NCI-H2081 treated with DMSO at 0.1 percent for 48 hours (cell line): ENCODE measurements around the gene WDTC1.

Experiments
- DNase-seq: peaks from one replicate; lab custom pipeline; 2025; lab: John Stamatoyannopoulos, UW

Gene WDTC1

GRCh38 chr1:27335506-27336422 is 101.3 kb downstream of the WDTC1 start:
- DNase-seq = no peak

DNA sequence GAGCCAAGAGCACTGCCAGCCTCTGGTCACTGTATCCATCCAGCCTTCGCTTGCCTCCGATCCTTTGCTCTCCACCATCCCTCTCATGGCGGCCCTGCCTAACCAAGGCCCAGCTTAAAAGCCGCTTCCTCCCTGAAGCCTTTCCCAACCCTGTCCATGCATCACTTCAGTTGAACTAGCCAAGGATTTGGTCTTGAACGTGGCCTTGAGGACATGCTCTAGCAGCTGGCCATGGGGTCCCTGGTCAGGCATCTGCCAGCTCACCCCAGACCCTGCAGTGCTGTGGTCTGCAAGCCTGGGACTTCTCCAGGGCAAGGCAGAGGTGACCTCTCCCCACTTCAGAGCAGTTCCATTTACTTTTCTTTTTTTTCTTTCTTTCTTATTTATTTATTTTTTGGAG is 102.3 kb downstream of the WDTC1 start:
- no peak for DNase-seq

DNA sequence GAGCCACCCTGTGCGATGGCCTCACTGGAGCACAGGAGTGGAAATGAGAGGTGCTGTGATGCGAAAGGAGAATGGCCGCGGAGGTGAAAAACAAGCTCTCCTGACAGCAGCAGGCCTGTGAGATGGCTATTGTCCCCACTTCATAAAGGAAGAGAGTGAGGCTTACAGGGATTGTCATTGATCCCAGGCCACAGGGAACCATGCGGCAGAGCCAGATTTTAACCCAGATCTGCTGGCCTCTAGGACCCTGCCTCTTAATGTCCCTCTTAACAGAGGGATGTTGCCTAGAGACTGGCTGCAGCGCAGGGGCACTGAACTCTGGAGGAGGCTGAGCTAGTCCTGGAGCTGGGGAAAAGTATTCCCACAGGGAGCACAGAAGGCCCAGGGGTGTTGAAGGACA is 104.3 kb downstream of the WDTC1 start:
- no peak for DNase-seq

- no peak for DNase-seq
Measured at GRCh38 chr1:27339213-27339612, 104.8 kb downstream of the WDTC1 start.

DNA sequence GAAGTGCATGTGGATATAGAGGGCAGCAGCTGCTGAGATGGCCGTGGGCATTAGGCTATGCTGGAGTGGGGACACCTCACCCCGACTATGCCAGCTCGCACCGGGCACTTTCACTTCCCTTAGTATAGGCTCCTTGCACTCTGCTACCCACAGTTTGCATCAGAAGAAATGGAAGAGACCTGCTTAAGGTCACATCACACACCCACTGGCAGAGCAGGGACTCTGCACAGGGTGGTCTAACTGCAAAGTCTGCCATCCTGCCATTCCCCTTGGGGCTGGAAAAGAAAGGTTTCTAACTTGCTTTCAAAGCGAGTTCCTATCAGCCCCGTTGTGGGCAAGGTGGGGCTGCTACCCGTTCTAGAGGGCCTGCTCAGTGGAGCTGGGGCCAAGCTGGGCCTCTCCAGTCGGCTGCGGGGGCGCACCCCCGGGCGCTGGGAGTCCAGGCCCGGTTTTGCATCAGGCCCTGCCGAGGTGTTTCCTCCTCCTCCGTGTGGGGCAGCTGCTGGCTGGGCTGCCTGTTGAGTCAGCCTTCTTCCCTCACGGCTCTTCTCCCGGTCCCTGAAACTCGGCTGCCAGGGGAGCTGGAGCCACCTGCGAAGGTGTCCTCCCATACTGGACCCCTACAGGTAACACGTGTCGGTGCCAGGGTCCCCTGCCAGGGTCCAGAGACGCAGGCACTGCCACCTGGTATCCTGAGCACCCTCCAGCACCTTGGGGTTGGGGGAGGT is 107.3 kb downstream of the WDTC1 start, which contains the start of gene SYTL1:
Gene SYTL1, plus strand, starts transcription at position 498 of the 728 bp plus-strand sequence. CDS start 3,313 bp downstream, outside the sequence.
- DNase-seq = no peak

DNA sequence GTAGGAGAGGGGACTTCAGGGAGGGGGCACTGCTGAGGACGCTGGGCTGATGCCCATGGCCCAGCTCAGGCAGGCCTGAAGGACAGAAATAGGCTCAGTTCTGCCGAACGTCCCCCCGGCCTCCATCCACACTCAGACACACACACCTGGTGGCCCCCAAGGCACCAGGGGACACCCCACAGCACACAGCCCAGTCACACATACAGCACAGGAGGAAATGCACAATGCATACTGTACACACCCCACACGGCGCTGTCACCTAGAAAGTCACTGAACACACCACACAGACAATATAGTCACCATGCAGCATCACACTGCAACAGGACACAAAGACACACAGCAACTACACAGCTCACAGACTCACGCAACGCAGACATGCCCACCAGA is 108.0 kb downstream of the WDTC1 start:
- DNase-seq = no peak

DNA sequence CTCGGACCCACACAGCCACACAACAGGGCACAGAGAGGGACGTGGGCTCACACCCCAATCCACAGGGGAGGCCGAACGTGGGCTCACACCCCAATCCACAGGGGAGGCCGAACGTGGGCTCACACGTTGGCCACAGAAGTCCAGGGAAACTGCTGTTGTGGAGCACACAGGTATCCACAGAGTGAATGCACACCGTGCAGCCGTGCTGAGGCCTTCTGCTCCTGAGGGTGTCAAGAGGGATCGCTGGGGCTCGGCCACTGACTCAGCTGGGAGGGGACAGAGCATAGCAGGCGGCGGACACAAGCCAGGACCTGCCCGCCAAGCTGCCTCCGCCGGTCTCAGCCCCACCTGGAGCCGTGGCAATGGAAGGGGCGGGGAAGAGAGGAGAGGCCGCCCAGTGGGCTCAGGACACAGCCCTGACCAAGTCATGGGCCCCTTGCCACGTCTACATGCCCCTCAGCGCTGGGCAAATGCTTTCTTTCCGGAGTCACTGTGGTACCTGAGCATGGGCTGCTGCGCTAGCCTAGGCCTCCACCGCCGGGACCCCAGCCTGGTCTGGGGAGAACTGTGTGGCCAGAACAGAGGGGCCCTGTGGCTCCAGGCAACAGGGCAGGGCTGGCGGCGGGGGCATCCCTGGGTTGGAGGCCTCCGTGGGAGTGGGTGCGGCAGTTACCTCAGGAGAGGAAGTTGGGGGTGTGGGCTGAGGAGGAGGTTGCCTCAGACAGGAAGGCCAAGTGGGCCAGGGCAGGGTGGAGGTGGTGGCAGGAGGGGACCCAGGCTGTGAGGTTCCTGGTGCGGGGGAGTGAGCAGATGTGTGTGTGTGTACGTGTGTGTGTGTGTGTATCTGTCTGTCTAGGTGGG is 108.6 kb downstream of the WDTC1 start:
- no peak for DNase-seq

GRCh38 chr1:27343639-27344025 is 109.2 kb downstream of the WDTC1 start:
- no peak for DNase-seq

GRCh38 chr1:27345272-27345671 is 110.8 kb downstream of the WDTC1 start:
- DNase-seq = no peak

- DNase-seq = no peak
Measured at GRCh38 chr1:27346357-27346756, 111.9 kb downstream of the WDTC1 start.

GRCh38 chr1:27346991-27347624 is 112.7 kb downstream of the WDTC1 start:
- DNase-seq = no peak

DNA sequence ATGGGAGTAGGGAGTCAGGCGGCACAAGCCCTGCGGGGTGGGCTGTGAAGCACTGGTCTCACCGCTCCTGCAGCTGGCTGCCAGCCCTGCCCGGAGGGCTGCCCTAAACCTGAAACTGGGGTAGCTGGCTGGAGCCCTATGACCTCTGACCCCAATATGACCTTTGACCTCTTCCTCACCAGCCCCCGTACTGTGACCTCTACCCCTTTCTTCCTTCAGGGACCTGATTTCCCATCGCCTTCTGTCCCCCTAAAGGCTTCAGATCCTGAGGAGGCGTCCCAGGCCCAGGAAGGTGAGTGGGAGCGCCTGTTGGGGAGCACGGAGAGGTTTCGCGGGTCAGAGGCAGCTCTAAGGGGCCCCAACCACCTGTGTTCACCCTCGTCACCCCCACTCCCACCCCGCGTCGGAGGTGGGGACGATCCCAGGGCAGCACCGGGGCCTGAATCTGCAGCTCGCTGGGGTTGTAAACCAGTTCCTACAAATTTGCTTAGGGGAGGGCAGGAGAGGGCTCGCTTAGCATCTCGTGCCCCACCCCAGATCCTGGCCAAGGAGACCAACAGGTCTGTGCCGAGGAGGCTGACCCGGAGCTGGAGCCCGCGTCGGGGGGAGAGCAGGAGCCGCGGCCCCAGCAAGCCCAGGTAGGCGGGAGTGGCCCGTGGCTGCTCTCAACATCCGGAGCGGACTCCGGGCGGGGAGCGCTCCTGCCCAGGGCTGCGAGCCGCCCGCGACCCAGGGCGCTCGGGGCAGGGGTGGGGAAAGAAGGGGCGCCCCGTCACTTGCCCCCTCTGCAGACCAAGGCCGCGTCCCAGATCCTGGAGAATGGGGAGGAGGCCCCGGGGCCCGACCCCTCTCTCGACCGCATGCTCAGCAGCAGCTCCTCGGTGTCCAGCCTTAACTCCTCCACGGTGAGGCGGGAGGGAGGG is 114.7 kb downstream of the WDTC1 start:
- no peak for DNase-seq

GRCh38 chr1:27349784-27350662 is 115.6 kb downstream of the WDTC1 start:
- DNase-seq = no peak

DNA sequence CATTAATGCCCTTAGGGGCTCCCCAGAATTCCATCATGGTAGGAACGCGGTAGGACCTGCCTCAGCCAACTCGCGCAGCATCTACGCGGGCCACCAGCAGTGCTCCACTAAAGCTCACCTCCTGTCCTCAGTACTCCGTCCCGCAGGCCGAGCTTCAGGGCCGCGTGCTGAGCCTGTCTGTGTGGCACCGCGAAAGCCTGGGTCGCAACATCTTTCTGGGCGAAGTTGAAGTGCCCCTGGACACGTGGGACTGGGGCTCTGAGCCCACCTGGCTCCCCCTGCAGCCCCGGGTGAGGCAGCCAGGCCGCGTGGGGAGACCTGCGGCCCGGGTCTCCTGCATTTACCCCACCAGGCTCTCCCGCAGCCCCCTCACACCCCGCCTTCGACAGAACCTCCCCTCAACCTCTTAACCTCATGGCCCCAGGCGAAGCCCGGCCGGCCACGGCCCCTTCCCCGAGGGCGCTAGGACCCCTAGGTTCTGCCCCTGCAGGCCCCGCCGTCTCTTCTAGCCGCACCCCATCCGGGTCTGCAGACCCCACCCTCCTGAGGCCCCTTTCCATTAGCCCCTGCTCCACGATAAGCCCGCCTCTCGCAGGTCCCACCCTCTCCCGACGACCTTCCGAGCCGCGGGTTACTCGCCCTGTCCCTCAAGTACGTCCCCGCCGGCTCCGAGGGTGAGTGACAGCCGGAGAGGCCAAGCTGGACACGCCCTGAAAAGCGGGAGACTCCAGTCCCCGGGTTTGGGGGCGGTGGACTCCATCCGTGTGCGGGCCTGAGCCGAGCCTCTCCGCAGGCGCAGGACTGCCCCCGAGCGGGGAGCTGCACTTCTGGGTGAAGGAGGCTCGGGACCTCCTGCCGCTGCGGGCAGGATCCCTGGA is 116.5 kb downstream of the WDTC1 start:
- no peak for DNase-seq

- no peak for DNase-seq
Measured at GRCh38 chr1:27351541-27352107, 117.2 kb downstream of the WDTC1 start.

DNA sequence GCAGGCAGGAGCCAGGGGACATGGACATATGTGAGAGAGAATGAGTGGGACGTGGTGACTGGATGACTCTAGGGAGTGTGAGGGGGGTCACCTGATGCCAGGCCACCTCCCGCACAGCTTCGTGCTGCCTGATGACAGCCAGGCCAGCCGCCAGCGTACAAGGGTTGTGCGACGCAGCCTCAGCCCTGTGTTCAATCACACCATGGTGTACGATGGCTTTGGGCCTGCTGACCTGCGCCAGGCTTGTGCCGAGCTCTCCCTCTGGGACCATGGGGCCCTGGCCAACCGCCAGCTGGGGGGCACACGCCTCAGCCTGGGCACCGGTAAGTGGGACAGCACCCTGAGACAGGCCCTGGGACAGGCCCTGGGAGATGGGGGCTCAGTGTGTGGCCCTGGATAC is 118.7 kb downstream of the WDTC1 start:
- no peak for DNase-seq

DNA sequence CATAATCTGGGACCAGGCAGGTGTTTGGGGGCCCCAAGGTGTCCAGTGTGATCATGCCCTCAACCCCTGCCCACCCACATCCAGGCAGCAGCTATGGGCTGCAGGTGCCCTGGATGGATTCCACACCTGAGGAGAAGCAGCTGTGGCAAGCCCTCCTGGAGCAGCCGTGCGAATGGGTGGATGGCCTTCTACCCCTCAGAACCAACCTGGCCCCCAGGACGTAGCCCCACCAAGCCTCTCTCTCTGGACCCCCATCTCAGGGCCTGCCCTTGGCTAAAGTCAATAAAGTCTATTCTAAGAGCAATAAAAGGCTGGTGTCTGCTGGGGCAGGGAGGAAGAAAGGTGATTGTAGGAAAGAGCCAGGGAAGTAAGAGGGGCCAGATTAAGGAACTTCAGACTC is 119.2 kb downstream of the WDTC1 start:
- DNase-seq = no peak

DNA sequence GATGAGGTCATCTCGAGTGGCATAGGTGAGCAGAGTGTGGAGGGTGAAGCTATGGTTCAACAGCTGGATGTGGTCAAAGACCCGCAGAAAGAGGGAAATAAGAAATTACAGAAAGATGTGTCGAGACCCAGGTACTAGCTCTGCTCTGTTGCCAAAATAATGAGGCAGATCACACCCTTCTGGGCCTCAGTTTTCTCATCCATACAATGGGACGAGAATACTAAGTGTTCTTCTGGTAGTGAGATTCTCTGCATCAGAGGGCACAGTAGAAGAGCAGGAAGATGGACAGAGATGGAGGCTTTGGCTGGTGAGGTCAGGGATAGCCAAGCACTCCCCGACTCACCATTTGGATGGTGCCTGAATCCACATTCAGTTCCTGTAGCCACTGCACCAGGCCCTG is 121.3 kb downstream of the WDTC1 start:
- DNase-seq = no peak
